ENCODE data around the gene UFC1. TPM values are rescaled to one million over a fixed set of nuclear protein-coding genes. Genes with fewer than 3 reads are reported as not detected.

Gene UFC1
- total RNA-seq, 1 experiment from 2014 or later, result 133 TPM

Other genes with a start within 250 kb of the UFC1 start
- not detected in 2 replicates for gene ITLN2, start 199.2 kb upstream of the UFC1 start, total RNA-seq (2014; rRNA removed; shearing (Covaris generic))
- 7.1 and 18.5 TPM in 2 replicates for gene F11R, start 132.8 kb upstream of the UFC1 start, total RNA-seq (2014; rRNA removed; shearing (Covaris generic))
- gene TSTD1, start 115.0 kb upstream of the UFC1 start, total RNA-seq (2014; rRNA removed; shearing (Covaris generic)), result 0.17 TPM in 1 of 2 replicates, not detected in the other
- gene USF1, start 108.0 kb upstream of the UFC1 start, total RNA-seq (2014; rRNA removed; shearing (Covaris generic)), result 78.4 and 89.1 TPM in 2 replicates
- 0.11 TPM in 1 of 2 replicates, not detected in the other for gene ARHGAP30, start 84.1 kb upstream of the UFC1 start, total RNA-seq (2014; rRNA removed; shearing (Covaris generic))
- gene NECTIN4, start 64.4 kb upstream of the UFC1 start, total RNA-seq (2014; rRNA removed; shearing (Covaris generic)), result 0.29 TPM in 1 of 2 replicates, not detected in the other
- not detected in 2 replicates for gene KLHDC9, start 55.6 kb upstream of the UFC1 start, total RNA-seq (2014; rRNA removed; shearing (Covaris generic))
- gene PFDN2, start 35.9 kb upstream of the UFC1 start, total RNA-seq (2014; rRNA removed; shearing (Covaris generic)), result 97.9 and 213 TPM in 2 replicates
- 16.3 and 17.4 TPM in 2 replicates for gene NIT1, start 35.9 kb upstream of the UFC1 start, total RNA-seq (2014; rRNA removed; shearing (Covaris generic))
- 22.0 and 24.2 TPM in 2 replicates for gene DEDD, start 21.3 kb upstream of the UFC1 start, total RNA-seq (2014; rRNA removed; shearing (Covaris generic))
- gene USP21, start 5.5 kb downstream of the UFC1 start, total RNA-seq (2014; rRNA removed; shearing (Covaris generic)), result 6.2 and 13.5 TPM in 2 replicates
- gene PPOX, start 12.4 kb downstream of the UFC1 start, total RNA-seq (2014; rRNA removed; shearing (Covaris generic)), result 6.8 and 10.9 TPM in 2 replicates
- 31.8 and 43.9 TPM in 2 replicates for gene B4GALT3, start 23.5 kb downstream of the UFC1 start, total RNA-seq (2014; rRNA removed; shearing (Covaris generic))
- gene ADAMTS4, start 45.1 kb downstream of the UFC1 start, total RNA-seq (2014; rRNA removed; shearing (Covaris generic)), result 0.68 and 0.91 TPM in 2 replicates
- 157 and 168 TPM in 2 replicates for gene NDUFS2, start 48.4 kb downstream of the UFC1 start, total RNA-seq (2014; rRNA removed; shearing (Covaris generic))
- gene FCER1G, start 61.3 kb downstream of the UFC1 start, total RNA-seq (2014; rRNA removed; shearing (Covaris generic)), result 1.5 TPM in 1 of 2 replicates, not detected in the other
- gene APOA2, start 69.7 kb downstream of the UFC1 start, total RNA-seq (2014; rRNA removed; shearing (Covaris generic)), result not detected in 2 replicates
- 11.8 and 13.6 TPM in 2 replicates for gene TOMM40L, start 72.1 kb downstream of the UFC1 start, total RNA-seq (2014; rRNA removed; shearing (Covaris generic))
- not detected in 2 replicates for gene NR1I3, start 84.2 kb downstream of the UFC1 start, total RNA-seq (2014; rRNA removed; shearing (Covaris generic))
- gene PCP4L1, start 104.8 kb downstream of the UFC1 start, total RNA-seq (2014; rRNA removed; shearing (Covaris generic)), result 0.06 TPM in 1 of 2 replicates, not detected in the other
- gene MPZ, start 156.0 kb downstream of the UFC1 start, total RNA-seq (2014; rRNA removed; shearing (Covaris generic)), result 0.57 TPM in 1 of 2 replicates, not detected in the other
- gene SDHC, start 160.4 kb downstream of the UFC1 start, total RNA-seq (2014; rRNA removed; shearing (Covaris generic)), result 20.6 and 22.5 TPM in 2 replicates
- gene CFAP126, start 213.9 kb downstream of the UFC1 start, total RNA-seq (2014; rRNA removed; shearing (Covaris generic)), result not detected in 2 replicates

Measured in Daoy (cell line).